Vagina (tissue), 2 donors: ENCODE results near the gene RAB7B.

Experiments used
- CTCF ChIP-seq, 3 experiments: fragments of 450-650 bp in 2 of 3; fragments of 200-600 bp in 1 of 3; sonication (generic) in 1 of 3; IDR thresholded peaks; one replicate each; pipeline ENCODE4 v1.5.1; 2017 to 2019; ENCODE audit warnings: antibody characterized with exemption in 3 of 3, mild to moderate bottlenecking in 2 of 3, moderate library complexity in 2 of 3
- POLR2A ChIP-seq, 2 donors: fragments of 450-650 bp; IDR thresholded peaks; one replicate each; pipeline ENCODE4 v1.6.1; 2017; ENCODE audit warnings: antibody characterized with exemption in 2 of 2, mild to moderate bottlenecking in 2 of 2, moderate library complexity in 2 of 2
- POLR2AphosphoS5 ChIP-seq, 2 donors: sonication (generic); formaldehyde crosslinking; IDR thresholded peaks; one replicate each; pipeline ENCODE4 v1.9.0; 2017; ENCODE audit warnings: antibody characterized with exemption in 2 of 2, mild to moderate bottlenecking in 2 of 2, low read depth in 1 of 2; ENCODE audit not compliant: insufficient read depth in 1 of 2

GRCh38 chr1:205954819-205955404 is 48.3 kb downstream of the RAB7B start:
- TF ChIP-seq CTCF (IDR thresholded peaks at IDR 0.05) (no peak), POLR2A (IDR thresholded peaks at IDR 0.05) (no peak), POLR2AphosphoS5 (IDR thresholded peaks at IDR 0.05; ENCODE audit: insufficient read depth in 1 of 2, low read depth in 1 of 2) (no peak)
